Kidney epithelial cell (primary cell): ENCODE results near the gene CTNS. TPM values are rescaled to one million over a fixed set of nuclear protein-coding genes. Genes with fewer than 3 reads are reported as not detected.

Source experiments
- DNase-seq: peaks from one replicate; pipeline ENCODE4 v3.0.0-alpha.2; 2010; ENCODE audit warnings: low read depth
- H3K27me3 ChIP-seq: 2 replicates; pipeline ENCODE4 v1.6.0; 2011; ENCODE audit warnings: low read length; ENCODE audit not compliant: control insufficient read depth, insufficient read depth
- H3K36me3 ChIP-seq: 2 replicates; pipeline ENCODE4 v1.5.1; 2011; ENCODE audit warnings: low read length; ENCODE audit not compliant: control insufficient read depth, insufficient read depth
- H3K4me3 ChIP-seq: 2 replicates; pipeline ENCODE4 v1.5.1; 2011; ENCODE audit warnings: low read depth, mild to moderate bottlenecking, control low read depth, low read length
- CTCF ChIP-seq: IDR thresholded peaks from 2 replicates; pipeline ENCODE4 v1.5.1; 2011; ENCODE audit warnings: mild to moderate bottlenecking, moderate library complexity, low read length, control low read depth, inconsistent platforms; ENCODE audit not compliant: insufficient read depth, poor library complexity, severe bottlenecking
- total RNA-seq: library from RNA; depleted of rRNA; stranded (reverse); fragments of >200 nt; gene quantifications from 2 replicates; pipeline ENCODE4 v1.2.3, GENCODE V29; 2015

The CTNS gene
- total RNA-seq, 1 donor from 2014 or later: 55.4 TPM

- no peak for TF ChIP-seq CTCF
- peaks cover 3% of the 10 kb centered on the region for H3K36me3 ChIP-seq
- H3K27me3 ChIP-seq: no peaks in the 10 kb centered on the region
- H3K4me3 ChIP-seq: no peak overlapping the region
- no peak for DNase-seq
These were observed 29.3 kb downstream of the CTNS start for GRCh38 chr17:3665834-3666233.

GRCh38 chr17:3666516-3666915 is 30.0 kb downstream of the CTNS start:
- DNase-seq: no peak
- TF ChIP-seq CTCF: no peak
- no peaks in the 10 kb centered on the region for H3K27me3 ChIP-seq
- peaks cover 3% of the 10 kb centered on the region for H3K36me3 ChIP-seq
- no peak overlapping the region for H3K4me3 ChIP-seq

- TF ChIP-seq CTCF: peak; percentile 13
- H3K36me3 ChIP-seq: peaks cover 2% of the 10 kb centered on the region
- H3K27me3 ChIP-seq: no peaks in the 10 kb centered on the region
- H3K4me3 ChIP-seq: peak overlapping the region; percentile 98
- peak; percentile 54 for DNase-seq
These were observed 31.1 kb downstream of the CTNS start for GRCh38 chr17:3667366-3668278.

- peaks cover 2% of the 10 kb centered on the region for H3K36me3 ChIP-seq
- TF ChIP-seq CTCF: no peak
- peak within 1 kb of the TSS; percentile 98 for H3K4me3 ChIP-seq
- H3K27me3 ChIP-seq: no peaks in the 10 kb centered on the region
- peak; percentile 82 for DNase-seq
These were observed 31.9 kb downstream of the CTNS start, which contains the start of the genes EMC6 and TAX1BP3 for GRCh38 chr17:3668279-3669084. TSS of gene EMC6 (plus strand) at chr17:3668812. CDS start at chr17:3669147, 335 bp downstream. TSS of gene TAX1BP3 (minus strand) at chr17:3668578. CDS start at chr17:3668526, 52 bp downstream.

- Histone ChIP-seq H3K4me3 (peak overlapping the region; percentile 98), H3K27me3 (no peaks in the 10 kb centered on the region), H3K36me3 (no peaks in the 10 kb centered on the region)
- no peak for DNase-seq
- TF ChIP-seq CTCF: no peak
These were observed 32.5 kb downstream of the CTNS start for GRCh38 chr17:3669085-3669347.
